GM13977 (cell line): ENCODE measurements around the gene CHN2.

ENCODE experiments used
- DNase-seq: peaks from one replicate; pipeline ENCODE4 v3.0.0; 2012; ENCODE audit warnings: low spot score
- CTCF ChIP-seq: IDR thresholded peaks from 2 replicates; pipeline ENCODE4 v1.5.1; 2012; ENCODE audit warnings: mild to moderate bottlenecking, control low read depth; ENCODE audit not compliant: insufficient read depth; ENCODE audit errors: extremely low read depth, missing control alignments
- in situ Hi-C: fragments of 300-500 bp; cut with MboI; formaldehyde crosslinking; loops from one replicate; pipeline ENCODE4 v1.12.0; 2022; ENCODE audit warnings: low sequenced_read_pairs, low pct_unique_long_range_greater_than_20kb, mixed read lengths, inconsistent platforms; ENCODE audit not compliant: unreplicated experiment

Gene CHN2

GRCh38 chr7:29424295-29424983, 229.9 kb downstream of the CHN2 start:
- DNase-seq = no peak
- in situ Hi-C loops = no loop called here
- TF ChIP-seq CTCF = no peak

- no peak for DNase-seq
- no peak for TF ChIP-seq CTCF
- in situ Hi-C loops = no loop called here
Measured at GRCh38 chr7:29424984-29425309, 230.4 kb downstream of the CHN2 start.

- in situ Hi-C loops = no loop called here
- DNase-seq = no peak
Measured at GRCh38 chr7:29426587-29426986, 232.0 kb downstream of the CHN2 start.

GRCh38 chr7:29429401-29429800, 234.8 kb downstream of the CHN2 start:
- DNase-seq = no peak
- in situ Hi-C loops = no loop called here
- TF ChIP-seq CTCF = no peak

More at GRCh38 chr7:29426587-29426986, 232.0 kb downstream of the CHN2 start:
- no peak for TF ChIP-seq CTCF

- no peak for TF ChIP-seq CTCF
- DNase-seq = no peak
- in situ Hi-C loops = no loop called here
Measured at GRCh38 chr7:29430279-29430949, 235.8 kb downstream of the CHN2 start.

- no peak for DNase-seq
- no peak for TF ChIP-seq CTCF
- in situ Hi-C loops = no loop called here
Measured at GRCh38 chr7:29431686-29432085, 237.1 kb downstream of the CHN2 start.

- in situ Hi-C loops = no loop called here
- TF ChIP-seq CTCF = no peak
Measured at GRCh38 chr7:29432721-29433120, 238.1 kb downstream of the CHN2 start.

More at GRCh38 chr7:29432721-29433120, 238.1 kb downstream of the CHN2 start:
- no peak for DNase-seq
